NCI-H446 (cell line): ENCODE data around the gene IFT25.

Source experiments
- DNase-seq, 2 experiments: peaks; one replicate each; lab custom pipeline; 2025; lab: John Stamatoyannopoulos, UW

IFT25 gene

GRCh38 chr1:53957194-53957818, 11.8 kb upstream of the IFT25 start:
- no peak for DNase-seq

- DNase-seq, result no peak
Observed at GRCh38 chr1:53956308-53957168, 11.0 kb upstream of the IFT25 start.

DNA sequence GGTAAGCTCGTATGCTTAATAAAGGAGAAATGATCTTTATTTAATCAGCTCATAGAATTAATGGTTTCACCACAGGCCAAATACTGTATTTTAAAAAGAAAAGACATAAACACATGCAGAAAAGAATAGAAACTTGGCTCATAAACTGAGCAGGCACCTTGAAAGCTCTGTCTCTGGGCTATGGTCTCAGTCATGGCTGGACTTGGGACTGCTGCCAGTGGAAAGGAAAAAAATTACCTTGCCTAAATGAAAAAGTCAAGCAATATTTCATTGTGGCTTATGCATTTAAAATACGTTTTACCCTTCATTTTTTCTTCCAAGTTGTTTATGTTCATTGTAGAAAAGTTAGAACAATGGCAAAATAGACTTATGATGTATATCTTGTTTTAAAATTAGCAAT, 8.6 kb upstream of the IFT25 start:
- peak in 1 of 2 experiments; percentile 8 for DNase-seq

DNA sequence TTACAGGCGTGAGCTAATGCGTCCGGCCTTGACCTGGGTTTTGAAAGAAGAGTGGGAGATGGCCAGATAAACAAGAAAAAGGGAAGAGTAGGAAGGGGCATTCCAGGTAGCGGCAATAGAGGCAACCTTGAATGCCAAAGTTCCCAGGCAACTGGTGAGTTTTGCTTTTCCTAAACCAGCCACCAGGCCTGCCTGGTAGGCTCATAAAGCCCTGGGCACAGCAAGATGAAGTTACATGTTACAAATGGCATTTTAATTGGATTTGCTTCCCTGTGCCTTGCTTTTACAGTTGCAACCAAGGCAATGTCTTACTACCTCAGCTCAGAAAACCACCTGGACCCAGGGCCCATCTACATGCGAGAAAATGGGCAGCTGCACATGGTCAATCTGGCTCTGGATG, 6.2 kb upstream of the IFT25 start:
- no peak for DNase-seq

GRCh38 chr1:53949023-53949990, 3.8 kb upstream of the IFT25 start:
- peak; percentile 56 to 59 for DNase-seq

GRCh38 chr1:53948291-53948690, 2.8 kb upstream of the IFT25 start:
- no peak for DNase-seq

- DNase-seq, result peak in 1 of 2 experiments; percentile 28
Observed at GRCh38 chr1:53947172-53947907, 1.8 kb upstream of the IFT25 start.

- DNase-seq, result peak; percentile 91 to 97
Observed at GRCh38 chr1:53946252-53947171, 1.0 kb upstream of the IFT25 start, which contains the start of gene LRRC42. Gene LRRC42, plus strand, starts transcription at chr1:53946350. Its CDS starts 5,650 bp downstream, at chr1:53952000.

GRCh38 chr1:53945183-53945432, 391 bp downstream of the IFT25 start:
- DNase-seq, result no peak

GRCh38 chr1:53944469-53945182, 873 bp downstream of the IFT25 start:
- no peak for DNase-seq

DNA sequence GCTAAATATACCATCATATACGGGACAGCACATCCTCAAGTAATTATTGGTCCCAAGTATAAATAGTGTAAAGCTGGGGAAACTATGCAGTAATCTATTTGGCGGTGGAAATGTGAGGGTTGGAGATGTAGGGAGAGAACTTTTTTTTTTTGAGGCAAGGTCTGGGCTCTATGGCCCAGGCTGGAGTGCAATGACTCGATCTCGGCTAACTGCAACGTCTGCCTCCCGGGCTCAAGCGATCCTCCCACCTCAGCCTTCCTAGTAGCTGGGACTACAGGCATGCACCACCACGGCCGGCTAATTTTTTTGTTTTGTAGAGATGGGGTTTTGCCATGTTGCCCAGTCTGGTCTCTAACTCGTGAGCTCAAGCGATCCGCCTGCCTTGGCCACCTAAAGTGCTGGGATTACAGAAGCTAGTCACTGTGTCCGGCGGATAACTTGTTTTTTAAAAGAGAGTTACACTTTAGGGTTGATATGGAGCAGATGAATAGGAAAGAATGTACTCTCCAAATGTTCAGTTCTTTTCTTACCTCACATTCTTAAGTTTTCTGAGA, 1.9 kb downstream of the IFT25 start:
- DNase-seq, result no peak

GRCh38 chr1:53943090-53943489, 2.4 kb downstream of the IFT25 start:
- no peak for DNase-seq

DNA sequence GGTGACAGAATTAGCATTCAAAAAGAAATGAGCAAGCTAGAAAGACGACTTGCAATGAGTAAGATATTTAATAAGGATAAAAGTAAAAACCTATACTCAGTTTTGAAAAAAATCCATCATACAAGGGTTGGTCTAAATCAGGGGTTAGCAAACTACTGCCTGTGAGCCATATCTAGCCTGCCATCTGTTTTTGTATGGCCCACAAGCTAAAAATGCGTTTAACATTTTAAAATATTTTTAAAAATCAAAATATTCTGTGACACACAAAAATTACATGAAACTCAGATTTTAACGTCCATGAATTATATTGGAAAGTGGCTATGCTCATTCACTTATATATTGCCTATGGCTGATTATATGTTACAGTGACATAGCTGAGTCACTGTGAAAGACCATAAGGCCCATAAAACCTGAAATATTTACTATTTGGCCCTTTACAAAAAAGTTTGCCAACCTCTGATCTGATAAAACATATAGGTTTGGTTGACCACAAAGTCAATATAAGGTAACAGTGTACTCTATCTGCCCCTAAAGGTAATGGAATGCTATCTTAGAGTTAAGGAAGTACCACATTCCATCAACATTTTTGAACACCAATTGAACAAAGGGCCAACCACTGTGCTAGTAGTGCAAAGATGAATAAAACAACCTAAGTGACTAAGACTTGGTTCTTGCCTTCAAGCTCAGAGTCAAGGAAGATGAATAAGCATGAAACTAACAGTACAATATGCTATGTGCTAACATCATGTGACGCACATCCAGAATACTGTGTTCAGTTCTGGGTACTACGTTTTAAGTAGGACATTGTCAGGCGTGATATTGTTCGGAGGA, 3.2 kb downstream of the IFT25 start:
- no peak for DNase-seq

GRCh38 chr1:53938136-53938830, 7.2 kb downstream of the IFT25 start:
- no peak for DNase-seq

DNA sequence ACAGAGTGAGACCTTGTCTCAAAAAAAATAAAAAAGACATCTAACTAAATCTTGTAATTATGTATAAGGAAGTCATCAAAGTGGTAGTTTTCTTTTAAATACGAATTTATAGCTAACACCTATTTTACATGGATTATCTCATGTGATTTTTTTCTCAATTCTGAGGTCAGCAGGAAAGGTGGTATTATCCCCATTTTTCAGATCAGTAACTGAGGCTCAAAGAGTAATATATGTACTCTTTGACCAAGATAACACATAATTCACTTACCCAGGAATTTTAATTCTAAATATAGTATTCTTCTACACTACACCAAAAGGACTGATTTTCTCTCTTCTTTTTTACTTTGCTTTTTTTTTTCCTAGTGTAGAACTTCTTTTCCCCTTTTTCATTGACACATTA, 9.1 kb downstream of the IFT25 start:
- no peak for DNase-seq

DNA sequence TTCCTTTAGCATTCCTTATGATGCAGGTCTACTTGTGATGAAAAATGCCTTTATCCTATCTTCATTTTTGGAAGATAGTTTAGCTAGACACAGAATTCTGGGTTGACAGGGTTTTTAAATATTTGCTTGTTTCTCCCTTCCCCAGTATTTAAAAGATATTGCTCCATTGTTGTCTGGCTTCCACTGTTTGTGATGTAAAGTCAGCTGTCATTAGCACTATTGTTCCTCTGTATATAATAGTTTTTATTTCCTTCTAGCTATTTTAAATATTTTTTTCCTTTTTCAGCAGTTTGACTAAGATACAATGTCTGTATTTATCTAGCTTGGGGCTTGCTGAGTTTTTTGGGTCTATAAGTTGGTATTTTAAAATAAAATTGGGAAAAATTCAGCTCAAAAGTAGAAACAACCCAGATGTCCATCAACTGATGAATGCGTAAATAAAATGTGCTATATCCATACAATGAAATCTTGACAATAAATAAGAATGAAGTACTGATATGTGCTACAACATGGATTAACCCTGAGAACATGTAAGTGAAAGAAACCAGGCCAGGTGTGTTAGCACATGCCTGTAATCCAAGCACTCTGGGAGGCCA, 11.2 kb downstream of the IFT25 start:
- no peak for DNase-seq

DNA sequence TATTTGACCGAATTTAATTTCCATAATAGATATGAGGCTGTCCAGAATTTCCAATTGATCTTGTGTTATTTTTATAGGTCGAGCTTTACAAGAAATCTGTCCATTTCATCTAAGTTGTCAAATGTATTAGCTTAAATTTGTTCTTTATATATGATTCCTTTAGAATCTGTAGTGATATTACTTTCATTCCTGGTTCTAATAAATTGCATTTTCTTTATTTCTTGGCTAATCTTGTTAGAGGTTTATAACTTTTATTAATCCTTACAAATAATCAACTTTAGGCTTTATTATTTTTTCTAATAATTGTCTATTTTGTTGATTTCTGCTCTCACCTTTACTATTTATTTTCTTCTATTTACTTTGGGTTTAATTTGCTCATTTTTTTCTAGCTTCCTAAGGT, 14.0 kb downstream of the IFT25 start:
- no peak for DNase-seq

GRCh38 chr1:53930932-53931331, 14.6 kb downstream of the IFT25 start:
- DNase-seq, result no peak
